Calu3 (cell line): Measurements from ENCODE around the gene ZNF414. TPM values are rescaled to one million over a fixed set of nuclear protein-coding genes. Genes with fewer than 3 reads are reported as not detected.

Experiments
- BruUV-seq: library from RNA; stranded (reverse); fragments of 400-500 nt; replicated peaks from 2 replicates; lab custom pipeline; 2021; lab: Mats Ljungman, UMichigan
- CTCF ChIA-PET: fragments of 300-600 bp; sonication (Branson Sonifier 250); formaldehyde crosslinking; loops from one replicate; lab custom pipeline; 2022; ENCODE audit warnings: antibody characterized with exemption; lab: Charles Lee
- DNase-seq: peaks from one replicate; pipeline ENCODE4 v3.0.0; 2022
- H3K27ac Mint-ChIP-seq: one replicate; pipeline ENCODE4 v1.8.0; 2022; ENCODE audit warnings: mixed read lengths; ENCODE audit not compliant: unreplicated experiment
- H3K27me3 Mint-ChIP-seq: one replicate; pipeline ENCODE4 v1.8.0; 2022; ENCODE audit warnings: mixed read lengths; ENCODE audit not compliant: unreplicated experiment
- H3K36me3 Mint-ChIP-seq: one replicate; pipeline ENCODE4 v1.8.0; 2022; ENCODE audit warnings: mild to moderate bottlenecking, moderate library complexity, mixed read lengths; ENCODE audit not compliant: insufficient read depth, unreplicated experiment
- H3K4me1 Mint-ChIP-seq: one replicate; pipeline ENCODE4 v1.8.0; 2022; ENCODE audit warnings: mild to moderate bottlenecking, low read depth, mixed read lengths; ENCODE audit not compliant: unreplicated experiment
- H3K4me3 Mint-ChIP-seq: one replicate; pipeline ENCODE4 v1.8.0; 2022; ENCODE audit warnings: mild to moderate bottlenecking, low read depth, moderate library complexity, mixed read lengths; ENCODE audit not compliant: unreplicated experiment
- H3K9me3 Mint-ChIP-seq: one replicate; pipeline ENCODE4 v1.8.0; 2022; ENCODE audit warnings: low read depth, mixed read lengths; ENCODE audit not compliant: unreplicated experiment
- CTCF ChIP-seq: fragments of 200-600 bp; IDR thresholded peaks from one replicate; pipeline ENCODE4 v1.8.0; 2022; ENCODE audit warnings: antibody characterized with exemption; ENCODE audit not compliant: unreplicated experiment
- intact Hi-C: fragments of 100-400 bp; cut with micrococcal nuclease; formaldehyde crosslinking; loops from one replicate; pipeline ENCODE4 v1.10.0; 2022; ENCODE audit not compliant: unreplicated experiment
- total RNA-seq: library from RNA; stranded (reverse); gene quantifications from 2 replicates; pipeline ENCODE4 v1.2.3, GENCODE V29; 2022

ZNF414 gene
- total RNA-seq, 1 experiment from 2014 or later, result 8.7 TPM

DNA sequence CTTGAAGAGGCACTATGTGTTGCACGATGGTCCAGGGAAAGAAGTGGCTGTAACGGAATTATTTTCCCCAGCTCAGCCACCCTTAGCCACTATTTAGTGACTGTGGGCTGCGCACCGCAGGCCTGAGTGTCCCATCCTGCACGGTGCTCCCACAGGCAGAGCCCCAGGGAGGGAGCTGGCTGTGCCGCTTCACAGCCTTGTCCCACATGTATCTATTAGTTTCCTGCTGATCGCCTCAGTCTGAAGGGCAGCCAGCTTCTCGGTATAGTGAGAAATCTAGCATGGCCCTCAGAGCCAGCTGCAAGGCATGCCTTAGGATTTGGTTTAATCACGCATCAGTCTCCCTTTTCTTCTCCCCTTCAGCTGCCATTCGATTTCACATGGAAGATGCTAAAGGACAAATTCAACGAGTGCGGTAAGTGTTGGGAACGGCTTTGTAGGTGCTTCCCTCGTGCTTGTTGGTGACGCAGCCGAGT, 27.3 kb downstream of the ZNF414 start:
- H3K9me3 Mint-ChIP-seq, result no peaks in the 10 kb centered on the region

GRCh38 chr19:8485561-8486371, 28.2 kb downstream of the ZNF414 start:
- no peak for DNase-seq
- intact Hi-C loops, result no loop called here
- BruUV-seq, result TSS peak; percentile 73
- peaks cover 9% of the 10 kb centered on the region for H3K4me1 Mint-ChIP-seq
- no peaks in the 10 kb centered on the region for H3K9me3 Mint-ChIP-seq
- no peak for TF ChIP-seq CTCF
- H3K4me3 Mint-ChIP-seq, result no peak overlapping the region
- no peaks in the 10 kb centered on the region for H3K27me3 Mint-ChIP-seq
- CTCF ChIA-PET, result no interaction called here
- no peak overlapping the region for H3K27ac Mint-ChIP-seq
- H3K36me3 Mint-ChIP-seq, result peaks cover 44% of the 10 kb centered on the region

More for the DNA sequence above, 27.3 kb downstream of the ZNF414 start:
- DNase-seq, result no peak
- H3K4me1 Mint-ChIP-seq, result no peaks in the 10 kb centered on the region
- no TSS peak for BruUV-seq
- no peaks in the 10 kb centered on the region for H3K27me3 Mint-ChIP-seq
- intact Hi-C loops, result no loop called here
- CTCF ChIA-PET, result no interaction called here
- H3K36me3 Mint-ChIP-seq, result peaks cover 36% of the 10 kb centered on the region
- H3K4me3 Mint-ChIP-seq, result no peak overlapping the region
- no peak for TF ChIP-seq CTCF
- H3K27ac Mint-ChIP-seq, result no peak overlapping the region

DNA sequence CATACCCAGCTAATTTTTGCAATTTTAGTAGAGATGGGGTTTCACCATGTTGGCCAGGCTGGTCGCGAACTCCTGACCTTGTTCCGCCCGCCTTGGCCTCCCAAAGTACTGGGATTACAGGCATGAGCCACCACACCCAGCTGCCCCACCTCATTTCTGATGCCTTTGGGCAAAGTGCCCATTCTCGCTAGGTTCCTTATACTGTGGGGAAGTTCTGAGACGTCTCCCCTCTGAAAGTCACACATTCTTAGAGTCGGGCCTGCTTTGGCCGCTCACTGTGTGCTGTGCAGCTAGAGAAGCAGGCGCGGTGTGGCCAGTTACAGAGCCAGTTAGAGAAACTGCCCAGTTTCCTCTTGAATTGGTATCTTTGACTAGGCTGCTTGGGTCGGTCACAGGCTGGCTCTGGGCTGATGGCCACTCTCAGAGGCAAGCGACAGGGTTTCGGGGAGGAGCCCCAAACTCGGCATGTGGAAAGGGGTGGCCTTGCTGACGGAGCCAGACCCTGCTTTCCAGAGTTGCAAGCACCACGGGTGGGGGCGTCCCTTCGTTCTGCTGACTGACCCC, 29.6 kb downstream of the ZNF414 start:
- Mint-ChIP-seq H3K4me1 (peaks cover 13% of the 10 kb centered on the region), H3K36me3 (peaks cover 38% of the 10 kb centered on the region), H3K9me3 (no peaks in the 10 kb centered on the region), H3K27me3 (no peaks in the 10 kb centered on the region), H3K4me3 (no peak overlapping the region), H3K27ac (no peak overlapping the region)
- no peak for DNase-seq
- CTCF ChIA-PET, result no interaction called here
- no peak for TF ChIP-seq CTCF
- intact Hi-C loops, result no loop called here
- no TSS peak for BruUV-seq

- Mint-ChIP-seq H3K4me3 (no peak overlapping the region), H3K27me3 (no peaks in the 10 kb centered on the region), H3K27ac (no peak overlapping the region), H3K9me3 (no peaks in the 10 kb centered on the region), H3K4me1 (peaks cover 15% of the 10 kb centered on the region), H3K36me3 (peaks cover 30% of the 10 kb centered on the region)
- TF ChIP-seq CTCF, result no peak
- no peak for DNase-seq
- no TSS peak for BruUV-seq
- CTCF ChIA-PET, result no interaction called here
- intact Hi-C loops, result no loop called here
Observed at GRCh38 chr19:8483165-8483564, 30.8 kb downstream of the ZNF414 start.
